Measurements from ENCODE around the gene CCDC32. TPM values are rescaled to one million over a fixed set of nuclear protein-coding genes. Genes with fewer than 3 reads are reported as not detected.

The CCDC32 gene
- total and polyA plus RNA-seq, 2 of the 8 experiments (the other 6 are each of a cell fraction or from before 2014, with no cell fraction given): 8.9 to 12.1 TPM

GRCh38 chr15:40584191-40584590, 19.3 kb upstream of the CCDC32 start:
- H2BK12ac ChIP-seq (ENCODE audit: low read depth, low read length): no peak overlapping the region
- H3K79me1 ChIP-seq (ENCODE audit: low read depth, low read length): no peaks in the 10 kb centered on the region
- no peak overlapping the region for H3K4ac ChIP-seq (replicated peaks; ENCODE audit: insufficient read length, low read depth, low read length)
- H4K5ac ChIP-seq (ENCODE audit: insufficient read length, low read depth, low read length): no peak overlapping the region
- H3K56ac ChIP-seq (replicated peaks; ENCODE audit: insufficient read length, low read depth, low read length): no peak overlapping the region
- H2BK15ac ChIP-seq (ENCODE audit: low read length): no peak overlapping the region
- no peaks in the 10 kb centered on the region for H4K20me1 ChIP-seq (replicated peaks in 1 of 2; ENCODE audit: control insufficient read depth in 1 of 2, insufficient read depth in 2 of 2, low read length in 2 of 2)
- DNase-seq (ENCODE audit: low read depth in 1 of 2, low spot score in 2 of 2): no peak
- no peaks in the 10 kb centered on the region for H3K27me3 ChIP-seq (replicated peaks in 1 of 4; ENCODE audit: control insufficient read depth in 3 of 4, extremely low read depth in 1 of 4, insufficient read depth in 3 of 4, low read length in 3 of 4)
- no peaks in the 10 kb centered on the region for H3K23me2 ChIP-seq (ENCODE audit: low read depth, low read length)
- H3K4me2 ChIP-seq (ENCODE audit: insufficient read depth in 1 of 2, low read depth in 2 of 2, low read length in 2 of 2): no peak overlapping the region
- H4K8ac ChIP-seq (ENCODE audit: extremely low read depth, insufficient read depth, low read length): no peak overlapping the region
- H2AK5ac ChIP-seq (ENCODE audit: low read depth, low read length): no peak overlapping the region
- H3K14ac ChIP-seq (ENCODE audit: insufficient read length): no peak overlapping the region
- H4K91ac ChIP-seq (replicated peaks; ENCODE audit: insufficient read length, low read length): no peak overlapping the region
- H3K4me3 ChIP-seq (ENCODE audit: extremely low read depth in 1 of 4, insufficient read depth in 2 of 4, low read depth in 3 of 4, low read length in 4 of 4): no peak overlapping the region
- POLR2A ChIA-PET (ENCODE audit: partially characterized antibody): interaction anchor here (0.7 to 1.1 kb wide), 2 partner anchors 9 to 11 kb away, joined by 3 read pairs; partner anchors contain the start of gene KNL1
- no peak overlapping the region for H3K18ac ChIP-seq (ENCODE audit: extremely low read depth, low read length)
- H3K9ac ChIP-seq (replicated peaks in 1 of 4; ENCODE audit: extremely low read depth in 1 of 4, low read depth in 3 of 4, low read length in 3 of 4): no peak overlapping the region
- no peak overlapping the region for H2BK20ac ChIP-seq (ENCODE audit: low read length)
- no peak overlapping the region for H3K23ac ChIP-seq (ENCODE audit: insufficient read length)
- H2BK120ac ChIP-seq (replicated peaks; ENCODE audit: low read depth, low read length): no peak overlapping the region
- WGBS, 2 experiments (ENCODE audit: extremely low coverage in 1 of 2, insufficient coverage in 1 of 2, insufficient read length in 1 of 2, insufficient replicate concordance in 2 of 2, low coverage in 1 of 2, low lambda C conversion rate in 2 of 2, missing lambda C conversion rate in 1 of 2): 45% methylated on average over 2 of the region's 2 CpGs; no CpG with 5 or more reads in 1 of the 2 experiments
- H3K27ac ChIP-seq (ENCODE audit: low read depth, low read length): no peak overlapping the region
- H3K4me1 ChIP-seq (replicated peaks in 1 of 4; ENCODE audit: control insufficient read depth in 3 of 4, insufficient read depth in 4 of 4, low read length in 3 of 4): no peaks in the 10 kb centered on the region
- H3K9me3 ChIP-seq (ENCODE audit: insufficient read depth in 2 of 2, low read depth in 1 of 2, low read length in 1 of 2): no peaks in the 10 kb centered on the region
- no peaks in the 10 kb centered on the region for H3K79me2 ChIP-seq (ENCODE audit: control insufficient read depth in 1 of 2, insufficient read depth in 2 of 2, low read length in 2 of 2)
- TF ChIP-seq CREB1 (IDR thresholded peaks at IDR 0.05) (no peak), RFX5 (IDR thresholded peaks at IDR 0.05; ENCODE audit: borderline replicate concordance, low read depth, low read length) (no peak), JUND (IDR thresholded peaks at IDR 0.05; ENCODE audit: low read length) (no peak), MAFK (IDR thresholded peaks at IDR 0.05; ENCODE audit: low read depth, low read length) (no peak), KDM1A (IDR thresholded peaks at IDR 0.05; ENCODE audit: borderline replicate concordance, low read length) (no peak), EZH2 (IDR thresholded peaks at IDR 0.05; ENCODE audit: low read depth, low read length, severe bottlenecking) (no peak)
- FAIRE-seq: no peak
- CTCF ChIA-PET (ENCODE audit: partially characterized antibody): interaction anchor here (0.7 to 1.2 kb wide), 2 partner anchors 106 to 308 kb away, joined by 3 to 5 read pairs; no protein-coding TSS in a partner anchor
- no peaks in the 10 kb centered on the region for H3K36me3 ChIP-seq (ENCODE audit: control insufficient read depth in 2 of 4, insufficient read depth in 4 of 4, low read length in 3 of 4)
- no peak overlapping the region for H2BK5ac ChIP-seq (ENCODE audit: low read depth, low read length)
- no peak overlapping the region for H2AFZ ChIP-seq (ENCODE audit: low read length)
